HEK293T (cell line): ENCODE data around the gene CSPG5.

Experiments
- CTCF ChIA-PET: fragments of 350-600 bp; formaldehyde crosslinking; extraction: SDS; loops from one replicate; lab custom pipeline; 2021; ENCODE audit warnings: antibody characterized with exemption, inconsistent platforms; lab: Yijun Ruan, JAX
- POLR2A ChIA-PET: fragments of 350-600 bp; formaldehyde crosslinking; extraction: SDS; loops from one replicate; lab custom pipeline; 2020; ENCODE audit warnings: antibody characterized with exemption, inconsistent platforms; lab: Yijun Ruan, JAX
- DNase-seq: peaks from one replicate; pipeline ENCODE4 v3.0.0; 2012; ENCODE audit warnings: mixed read lengths; ENCODE audit errors: extremely low spot score
- ARNT ChIP-seq: fragments of 450-650 bp; IDR thresholded peaks from 2 replicates; pipeline ENCODE4 v1.6.1; 2017; ENCODE audit warnings: mild to moderate bottlenecking
- BHLHE40 ChIP-seq: fragments of 450-650 bp; IDR thresholded peaks from 2 replicates; pipeline ENCODE4 v1.6.1; 2016; ENCODE audit warnings: mild to moderate bottlenecking, moderate library complexity, borderline replicate concordance
- CTBP1 ChIP-seq: fragments of 450-650 bp; IDR thresholded peaks from 2 replicates; pipeline ENCODE4 v1.6.1; 2016; ENCODE audit warnings: borderline replicate concordance
- ELF4 ChIP-seq: fragments of 450-650 bp; IDR thresholded peaks from 2 replicates; pipeline ENCODE4 v1.6.1; 2017; ENCODE audit warnings: antibody characterized with exemption
- FOXA1 ChIP-seq: fragments of 450-650 bp; IDR thresholded peaks from 2 replicates; pipeline ENCODE4 v1.6.1; 2016; ENCODE audit warnings: mild to moderate bottlenecking
- FOXK2 ChIP-seq: fragments of 450-650 bp; IDR thresholded peaks from 2 replicates; pipeline ENCODE4 v1.6.1; 2016; ENCODE audit warnings: mild to moderate bottlenecking
- FOXM1 ChIP-seq: fragments of 450-650 bp; IDR thresholded peaks from 2 replicates; pipeline ENCODE4 v1.6.1; 2017; ENCODE audit warnings: mild to moderate bottlenecking, borderline replicate concordance
- HDGF ChIP-seq: fragments of 450-650 bp; IDR thresholded peaks from 2 replicates; pipeline ENCODE4 v1.6.1; 2017; ENCODE audit warnings: antibody characterized with exemption, borderline replicate concordance
- L3MBTL2 ChIP-seq: fragments of 450-650 bp; conservative IDR thresholded peaks from 2 replicates; pipeline ENCODE4 v1.6.1; 2016; ENCODE audit warnings: mild to moderate bottlenecking
- LEF1 ChIP-seq: fragments of 450-650 bp; IDR thresholded peaks from 2 replicates; pipeline ENCODE4 v1.6.1; 2017; ENCODE audit warnings: mild to moderate bottlenecking, borderline replicate concordance
- NFRKB ChIP-seq: fragments of 450-650 bp; IDR thresholded peaks from 2 replicates; pipeline ENCODE4 v1.6.1; 2016; ENCODE audit warnings: mild to moderate bottlenecking, moderate library complexity
- PKNOX1 ChIP-seq: fragments of 450-650 bp; IDR thresholded peaks from 2 replicates; pipeline ENCODE4 v1.6.1; 2016
- SP1 ChIP-seq: fragments of 450-650 bp; IDR thresholded peaks from 2 replicates; pipeline ENCODE4 v1.6.1; 2017
- SUZ12 ChIP-seq: fragments of 450-650 bp; IDR thresholded peaks from 2 replicates; pipeline ENCODE4 v1.6.1; 2016; ENCODE audit warnings: mild to moderate bottlenecking
- TARDBP ChIP-seq: fragments of 450-650 bp; IDR thresholded peaks from 2 replicates; pipeline ENCODE4 v1.6.1; 2016
- ZNF384 ChIP-seq: fragments of 450-650 bp; IDR thresholded peaks from 2 replicates; pipeline ENCODE4 v1.6.1; 2016

CSPG5 gene

DNA sequence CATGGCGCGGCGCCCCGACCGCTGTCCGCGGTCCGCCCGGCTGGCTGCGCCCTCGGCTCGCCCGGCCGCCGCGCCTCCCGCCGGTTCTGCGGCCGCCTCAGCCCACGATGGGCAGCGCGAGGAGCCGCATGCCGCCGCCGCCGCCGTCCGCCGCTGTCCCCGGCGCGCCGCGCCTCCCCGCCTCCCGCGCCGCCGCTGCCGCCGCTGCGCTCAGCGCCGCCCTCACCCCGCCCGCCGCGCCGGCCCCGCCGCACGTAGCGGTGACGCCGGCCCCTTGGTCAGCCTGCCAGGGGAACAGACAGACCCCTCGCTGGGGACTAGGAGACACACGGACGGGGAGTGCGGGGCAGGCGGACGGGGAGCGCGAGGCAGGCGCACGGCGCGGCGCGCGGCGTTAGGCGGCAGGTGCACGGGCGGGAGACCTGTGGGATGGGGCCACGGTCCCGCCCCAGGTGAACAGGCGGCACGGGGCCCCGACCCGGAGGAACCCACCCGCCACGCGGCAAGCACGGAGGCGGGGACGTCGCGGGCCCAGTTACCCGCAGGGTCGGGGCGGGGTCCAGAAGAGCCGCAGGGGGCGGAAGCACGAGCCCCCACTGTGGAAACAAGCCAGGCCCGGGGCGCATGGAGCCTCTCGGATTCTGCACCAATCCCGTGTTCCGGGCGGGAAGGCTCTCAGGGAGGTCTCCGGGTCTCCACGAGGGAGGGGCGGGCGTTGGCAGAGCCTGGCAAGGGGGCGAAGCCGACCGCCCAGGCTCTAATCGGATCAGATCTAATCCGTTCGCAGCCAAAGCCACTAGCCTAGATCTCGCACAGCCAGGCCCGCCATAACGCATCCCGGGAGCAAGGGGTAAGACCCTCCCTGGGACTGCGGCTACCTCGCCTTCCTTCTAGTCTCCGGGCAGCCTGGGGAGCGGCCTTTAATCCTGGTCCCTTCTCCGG, at the start of gene CSPG5:
Gene CSPG5 (minus strand): TSS at position 175 of the 942 bp plus-strand sequence. CDS start 172 bp downstream, at position 3.
- POLR2A ChIA-PET = interaction anchor here (1.0 kb wide), 1 partner anchor 8 kb away, joined by 4 read pairs; no protein-coding TSS in a partner anchor
- CTCF ChIA-PET = no interaction called here
- TF ChIP-seq CTBP1 (no peak), LEF1 (no peak), NFRKB (no peak), FOXK2 (no peak), PKNOX1 (no peak), L3MBTL2 (peak; percentile 43)
- peak; percentile 64 for DNase-seq

GRCh38 chr3:47628426-47628825, 49.8 kb upstream of the CSPG5 start:
- TF ChIP-seq SUZ12 = no peak
- no peak for TF ChIP-seq ARNT
- TF ChIP-seq NFRKB = no peak
- TF ChIP-seq ZNF384 = no peak
- TF ChIP-seq FOXK2 = no peak
- no peak for TF ChIP-seq SP1
- TF ChIP-seq L3MBTL2 = no peak
- TF ChIP-seq TARDBP = no peak
- TF ChIP-seq CTBP1 = no peak
- no peak for TF ChIP-seq BHLHE40
- TF ChIP-seq PKNOX1 = no peak
- no peak for TF ChIP-seq ELF4
- TF ChIP-seq LEF1 = no peak
- no peak for TF ChIP-seq FOXA1
- TF ChIP-seq HDGF = no peak
- no peak for TF ChIP-seq FOXM1
- ChIA-PET CTCF (no interaction called here), POLR2A (no interaction called here)
- no peak for DNase-seq

- no peak for DNase-seq
- TF ChIP-seq ARNT (no peak), BHLHE40 (no peak), NFRKB (no peak), HDGF (no peak), FOXM1 (no peak)
- POLR2A ChIA-PET = no interaction called here
- CTCF ChIA-PET = no interaction called here
These were observed 44.2 kb upstream of the CSPG5 start for GRCh38 chr3:47622671-47623461.

DNA sequence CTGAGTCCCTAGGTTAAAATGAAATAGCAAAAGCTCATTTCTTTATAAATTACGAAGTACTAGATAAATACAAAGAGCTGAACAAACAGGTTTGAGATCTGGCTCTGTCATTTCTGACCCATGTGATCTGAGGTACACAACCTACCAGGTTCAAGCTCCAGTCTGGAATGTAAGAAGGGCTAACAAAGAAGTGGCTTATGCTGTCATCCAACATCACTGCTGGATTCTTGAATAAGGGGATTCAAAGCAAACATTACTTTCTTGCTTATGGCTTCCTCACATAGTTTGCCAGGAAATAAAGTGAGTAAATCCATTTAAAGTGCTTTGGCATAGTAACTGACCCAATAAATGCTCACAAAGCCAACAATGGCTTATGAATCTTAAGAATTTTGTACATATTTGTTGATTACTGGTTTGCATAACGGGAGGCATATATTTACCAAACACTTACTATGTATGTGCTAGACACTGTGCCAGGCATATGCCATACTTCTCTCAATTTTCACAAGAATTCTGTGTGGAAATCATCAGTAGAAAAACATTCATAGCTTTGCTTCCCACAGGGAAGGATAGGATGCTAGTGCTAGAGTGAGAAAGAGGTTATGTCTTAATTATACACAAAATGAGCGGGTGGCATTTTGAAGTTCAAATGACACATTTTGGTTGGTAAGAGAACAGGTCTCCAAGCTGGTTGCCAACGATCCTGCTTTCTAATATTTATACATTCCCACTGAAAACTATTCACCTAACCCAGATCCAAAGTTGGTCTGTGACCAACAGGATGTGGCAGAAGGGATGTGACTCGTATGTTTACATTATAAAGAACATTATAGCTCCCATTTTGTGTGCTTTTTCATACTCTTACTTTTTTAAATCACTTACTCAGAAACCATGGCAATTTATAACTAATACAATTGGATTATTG, 38.7 kb upstream of the CSPG5 start:
- no peak for DNase-seq
- POLR2A ChIA-PET = no interaction called here
- TF ChIP-seq ARNT = no peak
- no peak for TF ChIP-seq FOXA1
- no peak for TF ChIP-seq HDGF
- TF ChIP-seq ZNF384 = no peak
- CTCF ChIA-PET = interaction anchor here (0.6 kb wide), 1 partner anchor 1081 kb away, joined by 3 read pairs; no protein-coding TSS in a partner anchor

DNA sequence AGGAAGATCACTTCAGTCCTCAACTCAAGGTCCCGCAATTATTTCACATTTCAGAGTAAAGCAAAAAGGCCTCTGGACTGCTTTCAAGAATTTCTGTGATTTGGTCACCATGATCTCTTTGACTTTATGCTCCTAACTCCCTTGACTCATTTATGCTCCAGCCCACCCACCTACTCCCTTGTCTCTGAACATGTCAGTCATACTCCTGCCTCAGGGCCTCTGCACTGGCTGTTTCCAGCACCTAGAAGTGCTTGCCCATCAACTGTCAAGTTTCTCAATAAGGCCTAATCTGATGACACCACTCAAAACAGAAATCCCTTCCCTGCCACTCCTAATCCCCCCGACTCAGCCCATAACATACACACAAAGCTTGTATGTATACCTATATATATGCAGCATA, 36.1 kb upstream of the CSPG5 start:
- TF ChIP-seq SUZ12 (no peak), ZNF384 (no peak), BHLHE40 (no peak), ELF4 (no peak), FOXM1 (no peak), FOXA1 (no peak), TARDBP (no peak), CTBP1 (no peak), SP1 (no peak), LEF1 (no peak), L3MBTL2 (no peak), PKNOX1 (no peak), HDGF (no peak), ARNT (no peak), NFRKB (no peak), FOXK2 (no peak)
- ChIA-PET CTCF (no interaction called here), POLR2A (no interaction called here)
- no peak for DNase-seq
